ENCODE data around the gene STAP1.

The STAP1 gene

GRCh38 chr4:67581913-67582312, 23.4 kb downstream of the STAP1 start (continued):
- TF ChIP-seq CREB5 (CRISPR knock-in tag; IDR thresholded peaks at IDR 0.05; ENCODE audit: low read depth) = no peak

GRCh38 chr4:67584496-67584895, 26.0 kb downstream of the STAP1 start:
- no peak for ATAC-seq
- TF ChIP-seq PPARA (CRISPR knock-in tag; IDR thresholded peaks at IDR 0.05; ENCODE audit: borderline replicate concordance) (no peak), ZC3H10 (CRISPR knock-in tag; IDR thresholded peaks at IDR 0.05) (no peak), CSRNP3 (CRISPR knock-in tag; IDR thresholded peaks at IDR 0.05) (no peak), CSDC2 (CRISPR knock-in tag; IDR thresholded peaks at IDR 0.05) (no peak), ESRRG (CRISPR knock-in tag; IDR thresholded peaks at IDR 0.05) (no peak), POU6F1 (CRISPR knock-in tag; IDR thresholded peaks at IDR 0.05; ENCODE audit: borderline replicate concordance, low read depth) (no peak), ZNF8 (CRISPR knock-in tag; IDR thresholded peaks at IDR 0.05) (no peak), GLIS3 (CRISPR knock-in tag; IDR thresholded peaks at IDR 0.05) (no peak), TCF4 (CRISPR knock-in tag; IDR thresholded peaks at IDR 0.05; ENCODE audit: borderline replicate concordance) (no peak), ISL1 (CRISPR knock-in tag; IDR thresholded peaks at IDR 0.05) (no peak), CREB5 (CRISPR knock-in tag; IDR thresholded peaks at IDR 0.05; ENCODE audit: low read depth) (no peak), ZFP3 (CRISPR knock-in tag; IDR thresholded peaks at IDR 0.05) (no peak)

- ATAC-seq = no peak
- TF ChIP-seq ZC3H10 (CRISPR knock-in tag; IDR thresholded peaks at IDR 0.05) = no peak
- TF ChIP-seq PPARA (CRISPR knock-in tag; IDR thresholded peaks at IDR 0.05; ENCODE audit: borderline replicate concordance) = no peak
- no peak for TF ChIP-seq ESRRG (CRISPR knock-in tag; IDR thresholded peaks at IDR 0.05)
- TF ChIP-seq PATZ1 (CRISPR knock-in tag; IDR thresholded peaks at IDR 0.05; ENCODE audit: borderline replicate concordance) = no peak
- TF ChIP-seq GLIS3 (CRISPR knock-in tag; IDR thresholded peaks at IDR 0.05) = no peak
- no peak for TF ChIP-seq ZFP3 (CRISPR knock-in tag; IDR thresholded peaks at IDR 0.05)
- TF ChIP-seq ISL1 (CRISPR knock-in tag; IDR thresholded peaks at IDR 0.05) = no peak
- no peak for TF ChIP-seq CSRNP3 (CRISPR knock-in tag; IDR thresholded peaks at IDR 0.05)
- TF ChIP-seq BACH2 (CRISPR knock-in tag; IDR thresholded peaks at IDR 0.05; ENCODE audit: borderline replicate concordance) = no peak
- TF ChIP-seq ZFP30 (CRISPR knock-in tag; IDR thresholded peaks at IDR 0.05) = no peak
- TF ChIP-seq ZNF70 (CRISPR knock-in tag; IDR thresholded peaks at IDR 0.05) = no peak
- no peak for TF ChIP-seq RARB (CRISPR knock-in tag; IDR thresholded peaks at IDR 0.05)
- TF ChIP-seq CSDC2 (CRISPR knock-in tag; IDR thresholded peaks at IDR 0.05) = no peak
- no peak for TF ChIP-seq SNAI2 (CRISPR knock-in tag; IDR thresholded peaks at IDR 0.05)
- no peak for TF ChIP-seq TSHZ2 (CRISPR knock-in tag; IDR thresholded peaks at IDR 0.05)
- TF ChIP-seq TOX (CRISPR knock-in tag; IDR thresholded peaks at IDR 0.05; ENCODE audit: borderline replicate concordance) = no peak
- no peak for TF ChIP-seq OSR1 (CRISPR knock-in tag; IDR thresholded peaks at IDR 0.05)
- no peak for TF ChIP-seq POU6F1 (CRISPR knock-in tag; IDR thresholded peaks at IDR 0.05; ENCODE audit: borderline replicate concordance, low read depth)
- no peak for TF ChIP-seq ARNTL (CRISPR knock-in tag; IDR thresholded peaks at IDR 0.05; ENCODE audit: borderline replicate concordance, low read depth)
- no peak for TF ChIP-seq ZNF565 (CRISPR knock-in tag; conservative IDR thresholded peaks at IDR 0.05; ENCODE audit: low read depth)
These were observed 28.6 kb downstream of the STAP1 start for GRCh38 chr4:67587156-67587555.

Measured in SK-N-SH treated with all-trans-retinoic acid at 6 μM for 48 hours (cell line).